AG04449 (cell line): Measurements from ENCODE around the gene FARS2.

Source experiments
- CTCF ChIA-PET: fragments of 350-600 bp; formaldehyde crosslinking; extraction: SDS; loops from one replicate; lab custom pipeline; 2021; ENCODE audit warnings: antibody characterized with exemption; lab: Yijun Ruan, JAX
- POLR2A ChIA-PET: fragments of 400-600, 350-600 bp; formaldehyde crosslinking; extraction: SDS; loops from one replicate; lab custom pipeline; 2020; ENCODE audit warnings: antibody characterized with exemption, inconsistent platforms; lab: Yijun Ruan, JAX
- DNase-seq: peaks from one replicate; pipeline ENCODE4 v3.0.0-alpha.2; 2010; ENCODE audit warnings: low read depth, low spot score
- H3K4me3 ChIP-seq: 2 replicates; pipeline ENCODE4 v1.5.1; 2011; ENCODE audit warnings: low read depth, mild to moderate bottlenecking, control low read depth, low read length
- TF ChIP-seq, protein P1 (sequence below): IDR thresholded peaks from one replicate; pipeline ENCODE4 v1.5.1; 2011; ENCODE audit warnings: mild to moderate bottlenecking, moderate library complexity, low read length, control low read depth, inconsistent platforms; ENCODE audit not compliant: insufficient read depth; ENCODE audit errors: missing control alignments

FARS2 gene

DNA sequence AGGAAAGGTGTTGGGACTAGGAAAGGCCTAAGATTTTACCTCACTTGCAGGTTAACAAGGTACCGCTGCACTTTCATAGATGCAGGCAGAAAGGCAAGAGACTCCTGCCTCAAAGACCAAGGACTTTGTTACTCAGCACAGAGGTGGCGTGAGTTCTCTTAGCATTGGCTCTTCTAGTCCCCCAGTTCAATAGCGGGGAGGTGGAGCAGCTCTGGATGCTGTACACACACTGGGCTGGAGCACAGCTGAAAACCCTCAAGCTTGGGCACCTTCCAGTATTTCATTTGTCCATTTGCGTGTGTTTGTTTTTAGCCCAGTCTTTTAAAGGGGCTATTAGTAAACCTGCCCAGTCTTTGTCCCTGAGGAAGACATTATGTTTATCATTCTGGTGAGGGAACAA, 345.2 kb downstream of the FARS2 start:
- POLR2A ChIA-PET, result no interaction called here
- no peak overlapping the region for H3K4me3 ChIP-seq
- CTCF ChIA-PET, result interaction anchor here (1.5 kb wide), 1 partner anchor 29 kb away, joined by 3 read pairs; no protein-coding TSS in a partner anchor
- TF ChIP-seq, protein P1, sequence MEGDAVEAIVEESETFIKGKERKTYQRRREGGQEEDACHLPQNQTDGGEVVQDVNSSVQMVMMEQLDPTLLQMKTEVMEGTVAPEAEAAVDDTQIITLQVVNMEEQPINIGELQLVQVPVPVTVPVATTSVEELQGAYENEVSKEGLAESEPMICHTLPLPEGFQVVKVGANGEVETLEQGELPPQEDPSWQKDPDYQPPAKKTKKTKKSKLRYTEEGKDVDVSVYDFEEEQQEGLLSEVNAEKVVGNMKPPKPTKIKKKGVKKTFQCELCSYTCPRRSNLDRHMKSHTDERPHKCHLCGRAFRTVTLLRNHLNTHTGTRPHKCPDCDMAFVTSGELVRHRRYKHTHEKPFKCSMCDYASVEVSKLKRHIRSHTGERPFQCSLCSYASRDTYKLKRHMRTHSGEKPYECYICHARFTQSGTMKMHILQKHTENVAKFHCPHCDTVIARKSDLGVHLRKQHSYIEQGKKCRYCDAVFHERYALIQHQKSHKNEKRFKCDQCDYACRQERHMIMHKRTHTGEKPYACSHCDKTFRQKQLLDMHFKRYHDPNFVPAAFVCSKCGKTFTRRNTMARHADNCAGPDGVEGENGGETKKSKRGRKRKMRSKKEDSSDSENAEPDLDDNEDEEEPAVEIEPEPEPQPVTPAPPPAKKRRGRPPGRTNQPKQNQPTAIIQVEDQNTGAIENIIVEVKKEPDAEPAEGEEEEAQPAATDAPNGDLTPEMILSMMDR, result no peak
- no peak for DNase-seq

DNA sequence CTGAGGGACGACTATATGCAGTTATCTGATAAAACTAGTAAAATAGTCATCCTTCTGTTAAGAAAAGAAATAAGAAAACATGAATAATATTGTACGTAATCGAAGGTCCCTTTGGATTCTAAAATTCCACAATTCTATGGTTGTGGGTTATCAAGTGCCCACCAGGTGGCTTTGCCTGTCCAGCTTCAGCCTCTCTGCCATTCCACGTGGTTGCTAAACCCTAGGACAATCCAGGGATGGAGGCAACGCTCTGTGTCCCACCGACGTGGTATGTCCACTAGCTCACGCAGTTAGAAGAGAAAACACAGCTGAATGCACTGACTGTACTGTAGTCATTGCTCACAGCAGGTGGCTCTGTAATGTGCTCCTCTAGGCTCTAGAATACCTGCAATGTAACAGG, 349.3 kb downstream of the FARS2 start:
- DNase-seq, result no peak
- POLR2A ChIA-PET, result no interaction called here
- TF ChIP-seq, protein P1, result no peak

GRCh38 chr6:5617179-5617578, 355.9 kb downstream of the FARS2 start:
- CTCF ChIA-PET, result no interaction called here
- POLR2A ChIA-PET, result no interaction called here
- no peak for DNase-seq
- TF ChIP-seq, protein P1, result no peak
- H3K4me3 ChIP-seq, result no peak overlapping the region

More for the DNA sequence above, 349.3 kb downstream of the FARS2 start:
- CTCF ChIA-PET, result interaction anchor here (1.2 kb wide), 1 partner anchor 139 kb away, joined by 4 read pairs; no protein-coding TSS in a partner anchor
- H3K4me3 ChIP-seq, result no peak overlapping the region

DNA sequence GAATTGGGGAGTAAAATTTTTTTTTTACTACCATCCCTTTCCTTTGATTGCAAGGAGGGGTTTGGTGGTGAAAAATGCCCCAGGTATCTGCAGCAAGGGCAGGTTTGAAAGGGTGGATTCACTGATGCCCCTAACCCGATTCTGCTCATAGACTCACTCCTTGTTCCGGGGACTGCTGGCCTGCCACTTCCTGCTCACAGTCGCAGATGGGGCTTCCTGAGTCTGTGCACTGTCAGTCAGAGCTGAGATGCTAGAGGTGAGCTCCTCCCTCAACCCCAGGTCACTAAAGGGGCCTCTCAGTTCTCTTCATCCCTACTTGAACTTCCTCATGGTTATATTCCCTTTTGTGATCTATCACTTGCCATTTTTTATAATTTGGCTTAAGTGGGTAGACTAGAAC, 357.9 kb downstream of the FARS2 start:
- TF ChIP-seq, protein P1, result no peak
- CTCF ChIA-PET, result interaction anchor here (1.3 kb wide), 1 partner anchor 12 kb away, joined by 4 read pairs; no protein-coding TSS in a partner anchor

GRCh38 chr6:5622276-5623005, 361.1 kb downstream of the FARS2 start:
- CTCF ChIA-PET, result interaction anchor here (0.9 kb wide), 2 partner anchors 10 to 152 kb away, joined by 3 to 4 read pairs; no protein-coding TSS in a partner anchor

More for the DNA sequence above, 357.9 kb downstream of the FARS2 start:
- POLR2A ChIA-PET, result no interaction called here
- no peak for DNase-seq
- H3K4me3 ChIP-seq, result no peak overlapping the region

GRCh38 chr6:5623769-5624168, 362.5 kb downstream of the FARS2 start:
- DNase-seq, result no peak
- CTCF ChIA-PET, result interaction anchor here (0.9 to 1.1 kb wide), 2 partner anchors 22 to 153 kb away, joined by 3 to 4 read pairs; no protein-coding TSS in a partner anchor
- POLR2A ChIA-PET, result no interaction called here
- no peak overlapping the region for H3K4me3 ChIP-seq
- TF ChIP-seq, protein P1, result no peak

More at GRCh38 chr6:5622276-5623005, 361.1 kb downstream of the FARS2 start:
- no peak for DNase-seq
- TF ChIP-seq, protein P1, result no peak
- no peak overlapping the region for H3K4me3 ChIP-seq
- POLR2A ChIA-PET, result no interaction called here
